ENCODE data around the gene GPX3. TPM values are rescaled to one million over a fixed set of nuclear protein-coding genes. Genes with fewer than 3 reads are reported as not detected.

The GPX3 gene
- total and polyA plus RNA-seq, 2 experiments from 2014 or later, result 28.0 to 48.9 TPM

GRCh38 chr5:151064916-151065499 lies 44.6 kb downstream of the GPX3 start:
- Histone ChIP-seq H3K79me2 (replicated peaks; ENCODE audit: insufficient read depth) (peaks cover 5% of the 10 kb centered on the region; the same call in 1 of the 2 replicates), H3K4me3 (no peak overlapping the region), H3F3A (replicated peaks; ENCODE audit: low read depth) (no peaks in the 10 kb centered on the region), H2AFZ (no peak overlapping the region), H3K4me2 (no peak overlapping the region), H4K20me1 (replicated peaks; ENCODE audit: insufficient read depth) (no peaks in the 10 kb centered on the region; the same call in 1 of the 2 replicates), H3K36me3 (ENCODE audit: insufficient read depth) (no peaks in the 10 kb centered on the region), H3K4me1 (ENCODE audit: insufficient read depth) (no peaks in the 10 kb centered on the region), H3K27me3 (ENCODE audit: insufficient read depth) (no peaks in the 10 kb centered on the region), H3K9me2 (ENCODE audit: insufficient read depth) (no peaks in the 10 kb centered on the region), H3K27ac (ENCODE audit: low read depth) (no peak overlapping the region)
- no peak for TF ChIP-seq POLR2AphosphoS5 (IDR thresholded peaks at IDR 0.05; ENCODE audit: low read depth)
- no peak for TF ChIP-seq CTCF (conservative IDR thresholded peaks at IDR 0.05; ENCODE audit: low read depth in 2 of 2)
- TF ChIP-seq ZNF114 (CRISPR knock-in tag; IDR thresholded peaks at IDR 0.05), result no peak
- TF ChIP-seq EZH2 (IDR thresholded peaks at IDR 0.05; ENCODE audit: low read depth, unreplicated experiment), result no peak
- no peak for TF ChIP-seq CREB1 (CRISPR knock-in tag; IDR thresholded peaks at IDR 0.05; ENCODE audit: low read depth)
- no peak for TF ChIP-seq ETS1 (IDR thresholded peaks at IDR 0.05)
- no peak for TF ChIP-seq ZNF462 (CRISPR knock-in tag; IDR thresholded peaks at IDR 0.05)
- no peak for TF ChIP-seq STAT1 (IDR thresholded peaks at IDR 0.05; ENCODE audit: unreplicated experiment)
- no peak for TF ChIP-seq JUNB (IDR thresholded peaks at IDR 0.05; ENCODE audit: unreplicated experiment)
- TF ChIP-seq EZH2phosphoT487 (IDR thresholded peaks at IDR 0.05; ENCODE audit: unreplicated experiment), result no peak
- TF ChIP-seq REST (IDR thresholded peaks at IDR 0.05; ENCODE audit: unreplicated experiment), result no peak
- TF ChIP-seq NANOG (IDR thresholded peaks at IDR 0.05; ENCODE audit: borderline replicate concordance), result no peak
- no peak for TF ChIP-seq ZNF331 (CRISPR knock-in tag; IDR thresholded peaks at IDR 0.05; ENCODE audit: low read depth)
- DNase-seq (ENCODE audit: low spot score) (no peak), ATAC-seq (no peak)
- peaks cover 15% of the 10 kb centered on the region for H3K4me1 Mint-ChIP-seq
- no peak overlapping the region for H3K4me3 Mint-ChIP-seq
- no peaks in the 10 kb centered on the region for H3K9me3 Mint-ChIP-seq
- H3K27me3 Mint-ChIP-seq (ENCODE audit: insufficient read depth, low read depth, poor library complexity), result peaks cover 1% of the 10 kb centered on the region
- peaks cover 12% of the 10 kb centered on the region; the same call in 2 of the 3 replicates for H3K36me3 Mint-ChIP-seq (ENCODE audit: low read depth)
- no peak overlapping the region for H3K27ac Mint-ChIP-seq
